Measurements from ENCODE around the gene MDK.

Gene MDK

GRCh38 chr11:46381048-46381818 lies at the start of gene MDK:
Gene MDK, plus strand, starts transcription at chr11:46381669. Its CDS starts 389 bp downstream, at chr11:46382058.
- DNase-seq (ENCODE audit: low spot score), result no peak

- DNase-seq (ENCODE audit: low spot score), result no peak
Measured at GRCh38 chr11:46332093-46332567, 49.3 kb upstream of the MDK start.

- DNase-seq (ENCODE audit: low spot score), result no peak
Measured at GRCh38 chr11:46332568-46333393, 48.7 kb upstream of the MDK start.

- DNase-seq (ENCODE audit: low spot score), result no peak
Measured at GRCh38 chr11:46333394-46333947, 48.0 kb upstream of the MDK start.

- no peak for DNase-seq (ENCODE audit: low spot score)
Measured at GRCh38 chr11:46334211-46334610, 47.3 kb upstream of the MDK start.

GRCh38 chr11:46335271-46335670 lies 46.2 kb upstream of the MDK start:
- no peak for DNase-seq (ENCODE audit: low spot score)

- peak; percentile 56 for DNase-seq (ENCODE audit: low spot score)
Measured at GRCh38 chr11:46335890-46336562, 45.4 kb upstream of the MDK start.

- no peak for DNase-seq (ENCODE audit: low spot score)
Measured at GRCh38 chr11:46336563-46337180, 44.8 kb upstream of the MDK start.

GRCh38 chr11:46337626-46338345 lies 43.7 kb upstream of the MDK start:
- no peak for DNase-seq (ENCODE audit: low spot score)

- no peak for DNase-seq (ENCODE audit: low spot score)
Measured at GRCh38 chr11:46338636-46338987, 42.9 kb upstream of the MDK start.

GRCh38 chr11:46338988-46339666 lies 42.3 kb upstream of the MDK start:
- peak; percentile 33 for DNase-seq (ENCODE audit: low spot score)

GRCh38 chr11:46339816-46340215 lies 41.7 kb upstream of the MDK start:
- DNase-seq (ENCODE audit: low spot score), result no peak

- no peak for DNase-seq (ENCODE audit: low spot score)
Measured at GRCh38 chr11:46341454-46341853, 40.0 kb upstream of the MDK start.

GRCh38 chr11:46342239-46342638 lies 39.2 kb upstream of the MDK start:
- DNase-seq (ENCODE audit: low spot score), result no peak

GRCh38 chr11:46343520-46343919 lies 37.9 kb upstream of the MDK start:
- no peak for DNase-seq (ENCODE audit: low spot score)

- DNase-seq (ENCODE audit: low spot score), result peak; percentile 34
Measured at GRCh38 chr11:46345131-46345597, 36.3 kb upstream of the MDK start.

GRCh38 chr11:46345881-46346484 lies 35.5 kb upstream of the MDK start:
- DNase-seq (ENCODE audit: low spot score), result no peak

GRCh38 chr11:46346886-46347636 lies 34.4 kb upstream of the MDK start, which contains the start of gene DGKZ:
Gene DGKZ, plus strand, starts transcription at chr11:46347463. Its CDS starts 197 bp downstream, at chr11:46347660.
- peak; percentile 81 for DNase-seq (ENCODE audit: low spot score)
